Measurements from ENCODE around the gene ARHGAP6.
"Not testable (repeated sequence)": the region's sequence is repeated elsewhere in the genome, so short reads cannot be mapped to it uniquely, and the experiment has no call there.

The ARHGAP6 gene

DNA sequence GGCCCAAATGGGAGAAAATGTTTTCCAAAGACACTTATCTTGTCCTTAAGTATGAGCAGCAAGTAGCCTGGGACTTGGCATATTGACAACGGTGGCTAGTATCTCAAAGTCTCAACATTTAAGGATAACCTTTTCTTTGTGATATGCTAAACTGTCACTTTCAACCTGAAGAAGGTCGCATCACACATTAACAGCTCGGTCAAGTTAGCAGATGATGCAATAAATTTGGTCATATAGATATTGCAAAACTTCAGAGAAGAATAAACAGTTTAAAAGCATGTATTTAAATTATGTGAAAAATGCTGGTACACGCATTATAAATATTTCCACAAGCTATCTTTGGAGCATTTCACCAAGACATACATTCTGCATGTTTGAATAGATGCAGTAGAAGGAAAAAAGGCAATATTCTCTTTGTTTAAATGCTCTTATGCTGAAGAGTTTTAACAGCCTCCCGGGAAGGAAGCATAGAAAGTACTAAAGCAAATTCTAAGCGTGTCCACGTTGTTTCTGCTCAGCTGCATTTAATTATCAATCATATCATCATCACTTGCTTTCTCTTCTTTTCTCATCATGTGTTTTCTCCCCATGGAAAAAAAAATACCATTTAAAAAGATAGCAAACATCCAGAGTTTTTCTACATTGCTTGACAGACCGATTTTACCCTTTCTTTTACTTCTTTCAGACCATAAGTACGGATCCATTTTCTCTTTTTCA, 24.2 kb downstream of the ARHGAP6 start:
- DNase-seq (ENCODE audit: low read depth): no peak

DNA sequence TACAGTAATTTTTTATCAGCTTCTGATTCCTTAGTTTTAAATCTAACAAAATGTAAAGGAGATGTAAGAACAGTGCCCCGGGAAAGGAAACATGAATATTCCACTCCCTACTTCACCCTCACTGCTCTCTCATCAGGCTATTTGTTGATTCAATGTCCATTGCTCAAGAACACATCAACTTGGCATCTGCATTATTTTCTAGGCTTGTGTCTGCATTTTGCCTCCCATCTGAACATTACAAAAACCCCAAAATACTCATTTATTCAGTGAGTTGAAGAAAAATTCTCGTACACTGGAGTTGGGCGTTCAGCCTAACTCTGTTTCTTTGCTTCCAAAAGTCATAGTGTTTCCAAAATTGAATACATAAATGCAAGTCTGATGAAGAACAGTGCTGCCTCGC, 25.6 kb downstream of the ARHGAP6 start:
- no peak for DNase-seq (ENCODE audit: low read depth)

- no peak for DNase-seq (ENCODE audit: low read depth)
These were observed 33.0 kb downstream of the ARHGAP6 start for GRCh38 chrX:11632732-11633131.

- DNase-seq (ENCODE audit: low read depth): no peak
These were observed 36.0 kb downstream of the ARHGAP6 start for GRCh38 chrX:11629593-11630211.

DNA sequence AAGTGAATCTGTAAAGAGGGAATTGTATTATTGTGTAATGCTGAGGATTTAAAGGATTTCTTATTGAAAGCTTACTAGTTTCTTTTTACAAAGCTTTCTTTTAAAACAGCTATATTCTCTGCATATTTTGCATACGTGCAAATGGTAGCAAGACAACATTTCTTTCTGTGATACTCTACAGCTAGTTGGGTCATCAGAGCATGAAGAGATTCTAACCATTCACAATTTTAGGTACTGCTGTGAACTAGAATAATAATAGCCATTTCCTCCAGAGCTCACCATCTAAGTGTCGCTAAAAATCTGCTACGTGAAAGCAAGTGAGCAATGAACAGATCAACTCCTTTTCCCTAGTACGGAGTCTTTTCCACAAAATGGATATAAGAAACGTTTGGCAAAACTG, 37.3 kb downstream of the ARHGAP6 start:
- DNase-seq (ENCODE audit: low read depth): no peak

- no peak for DNase-seq (ENCODE audit: low read depth)
These were observed 39.4 kb downstream of the ARHGAP6 start for GRCh38 chrX:11626351-11626750.

GRCh38 chrX:11619441-11619840, 46.3 kb downstream of the ARHGAP6 start:
- no peak for DNase-seq (ENCODE audit: low read depth)

GRCh38 chrX:11614253-11614652, 51.5 kb downstream of the ARHGAP6 start:
- not testable (repeated sequence) for DNase-seq (ENCODE audit: low read depth)

DNA sequence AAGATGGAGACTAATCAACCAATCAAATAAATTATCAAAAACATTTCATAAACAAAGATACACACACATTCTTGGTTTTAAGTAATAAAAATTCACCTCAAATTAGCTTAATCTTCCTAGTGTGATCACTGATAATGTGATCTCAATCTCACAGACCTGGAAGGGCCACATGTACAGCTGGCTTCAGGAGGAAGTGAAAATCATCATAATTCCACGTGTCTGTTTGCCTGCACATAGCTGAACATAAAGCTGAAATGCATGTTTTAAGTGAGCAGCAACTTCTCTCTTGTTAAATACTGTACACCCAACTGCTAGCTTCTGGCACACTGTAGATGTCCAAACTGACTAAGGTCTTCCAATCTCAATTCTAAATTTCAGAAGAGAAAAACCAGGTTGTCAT, 53.8 kb downstream of the ARHGAP6 start:
- no peak for DNase-seq (ENCODE audit: low read depth)

DNA sequence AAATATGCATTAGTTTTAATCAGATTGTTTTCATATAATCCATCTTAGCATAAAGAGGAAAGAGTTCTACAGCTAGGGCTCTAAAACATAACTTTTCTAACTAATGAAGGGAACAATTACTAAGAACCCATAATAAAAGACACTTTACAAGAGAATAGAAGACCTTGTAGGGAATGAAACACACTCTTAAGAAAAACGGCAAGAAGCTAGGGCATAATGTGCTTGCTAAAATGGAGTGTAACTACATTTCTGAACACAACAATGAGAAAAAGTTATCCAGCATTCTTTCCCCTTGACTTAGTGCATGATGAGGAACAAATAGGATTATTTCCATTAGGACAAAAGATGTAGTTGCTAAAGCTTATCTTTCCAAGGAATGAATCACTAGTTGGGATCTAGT, 54.6 kb downstream of the ARHGAP6 start:
- DNase-seq (ENCODE audit: low read depth): no peak

DNA sequence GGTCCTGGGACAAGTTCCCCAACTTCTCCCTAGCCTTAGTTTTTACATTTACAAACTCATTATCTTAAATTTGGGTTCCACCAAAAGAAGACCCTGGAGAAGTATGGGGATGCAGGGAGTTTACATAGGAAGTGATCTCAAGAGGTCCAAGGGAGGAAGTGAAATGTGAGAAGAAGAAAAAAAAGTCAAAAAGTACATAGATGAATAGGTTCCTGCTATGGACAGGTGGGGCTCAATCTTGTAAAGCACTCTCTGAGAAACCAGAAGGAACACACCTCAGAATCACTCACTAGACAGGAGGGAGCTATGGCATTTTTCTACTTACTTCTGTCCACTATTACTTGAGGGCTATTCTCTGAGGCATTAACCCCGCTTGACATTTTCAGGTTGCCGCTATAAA, 56.6 kb downstream of the ARHGAP6 start:
- DNase-seq (ENCODE audit: low read depth): no peak

- DNase-seq (ENCODE audit: low read depth): no peak
These were observed 59.3 kb downstream of the ARHGAP6 start for GRCh38 chrX:11606408-11606807.

DNA sequence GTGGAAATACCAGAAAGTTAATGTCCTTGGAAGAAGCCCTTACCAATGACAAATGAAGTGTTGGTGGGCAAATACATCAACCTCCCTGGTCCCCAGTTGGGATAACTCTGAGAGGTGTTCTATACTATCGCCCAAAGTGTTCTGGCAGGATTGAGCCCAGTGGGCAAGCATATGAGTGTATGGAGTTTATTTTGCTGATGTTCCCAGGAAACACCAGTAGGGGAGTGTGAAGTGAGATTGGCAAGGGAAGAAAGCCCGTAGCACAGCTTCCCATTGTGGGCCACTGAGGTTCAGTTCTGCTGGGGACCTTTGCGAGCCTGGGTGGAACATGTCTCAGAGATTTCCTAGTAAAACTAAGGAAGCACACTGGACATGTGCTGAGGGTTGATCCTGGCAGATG, 65.1 kb downstream of the ARHGAP6 start:
- no peak for DNase-seq (ENCODE audit: low read depth)

- DNase-seq (ENCODE audit: low read depth): no peak
These were observed 68.2 kb downstream of the ARHGAP6 start for GRCh38 chrX:11597479-11597878.

DNA sequence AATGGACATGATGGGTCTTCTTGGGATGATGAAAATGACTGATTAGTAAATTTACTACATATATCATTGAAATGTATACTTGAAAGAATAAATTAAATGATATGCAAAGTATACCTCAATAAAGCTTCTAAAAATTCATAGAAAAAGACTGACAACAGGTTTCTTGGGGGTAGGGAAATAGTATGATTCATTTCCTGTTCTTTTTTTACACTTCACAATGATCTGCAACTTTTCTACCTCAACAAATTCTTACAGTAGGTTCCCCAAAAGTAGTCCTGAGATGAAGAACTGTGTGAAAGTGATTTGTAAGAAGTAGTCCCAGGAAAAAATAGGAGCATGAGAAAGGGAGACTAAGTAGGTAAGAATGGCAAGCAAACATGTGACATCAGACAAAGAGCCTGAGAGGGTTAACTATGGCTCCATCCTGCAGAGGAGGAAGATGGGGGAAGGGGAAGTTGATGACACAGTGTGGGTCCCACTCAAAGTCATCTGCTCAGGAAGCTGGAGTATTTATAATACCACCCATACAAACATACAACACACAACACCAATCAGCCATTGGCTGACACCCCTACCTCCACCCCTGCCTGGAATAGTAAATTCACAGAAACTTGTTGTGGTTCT, 73.9 kb downstream of the ARHGAP6 start:
- no peak for DNase-seq (ENCODE audit: low read depth)

- DNase-seq (ENCODE audit: low read depth): no peak
These were observed 76.1 kb downstream of the ARHGAP6 start for GRCh38 chrX:11589641-11590040.

- no peak for DNase-seq (ENCODE audit: low read depth)
These were observed 77.6 kb downstream of the ARHGAP6 start for GRCh38 chrX:11588097-11588496.

GRCh38 chrX:11585174-11585573, 80.5 kb downstream of the ARHGAP6 start:
- DNase-seq (ENCODE audit: low read depth): no peak

DNA sequence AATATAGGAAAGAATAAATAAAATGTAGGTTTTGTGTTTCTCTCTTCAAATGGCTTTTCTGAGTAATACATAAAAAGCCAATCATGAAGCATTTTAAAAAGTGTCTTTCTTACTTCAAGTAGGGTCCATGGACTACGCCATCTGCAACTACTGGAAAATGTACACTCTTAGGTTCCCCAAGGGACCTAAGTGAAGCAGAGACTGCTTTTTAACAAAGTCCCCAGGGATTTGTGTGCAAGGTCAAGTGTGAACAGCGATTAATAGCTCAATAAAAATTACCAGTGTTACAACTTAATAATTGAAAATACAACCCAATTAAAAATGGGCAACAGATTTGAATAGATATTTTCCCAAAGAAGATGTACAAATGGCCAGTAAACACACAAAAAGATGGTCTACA, 84.9 kb downstream of the ARHGAP6 start:
- no peak for DNase-seq (ENCODE audit: low read depth)

- DNase-seq (ENCODE audit: low read depth): no peak
These were observed 85.8 kb downstream of the ARHGAP6 start for GRCh38 chrX:11579636-11580600.

DNA sequence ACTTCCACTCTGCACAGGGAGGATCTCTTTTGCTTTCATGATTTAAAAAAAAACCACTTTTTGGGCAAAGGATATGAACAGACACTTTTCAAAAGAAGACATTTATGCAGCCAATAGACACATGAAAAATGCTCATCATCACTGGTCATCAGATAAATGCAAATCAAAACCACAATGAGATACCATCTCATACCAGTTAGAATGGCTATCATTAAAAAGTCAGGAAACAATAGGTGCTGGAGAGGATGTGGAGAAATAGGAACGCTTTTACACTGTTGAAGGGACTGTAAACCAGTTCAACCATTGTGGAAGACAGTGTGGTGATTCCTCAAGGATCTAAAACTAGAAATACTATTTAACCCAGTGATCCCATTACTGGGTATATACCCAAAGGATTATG, 87.4 kb downstream of the ARHGAP6 start:
- DNase-seq (ENCODE audit: low read depth): not testable (repeated sequence)

GRCh38 chrX:11577603-11578002, 88.1 kb downstream of the ARHGAP6 start:
- DNase-seq (ENCODE audit: low read depth): no peak
